ENCODE data around the gene LTV1.

GRCh38 chr6:143802833-143803565 lies 40.1 kb upstream of the LTV1 start:
- TF ChIP-seq CTCF (IDR thresholded peaks at IDR 0.05) = no peak
- no peak for TF ChIP-seq POLR2A (IDR thresholded peaks at IDR 0.05)
